MG63 (cell line): ENCODE data around the gene ZBTB8OS. TPM values are rescaled to one million over a fixed set of nuclear protein-coding genes. Genes with fewer than 3 reads are reported as not detected.
"Not testable (repeated sequence)": the region's sequence is repeated elsewhere in the genome, so short reads cannot be mapped to it uniquely, and the experiment has no call there.

Experiments used
- DNase-seq: peaks from one replicate; pipeline ENCODE4 v3.0.0-alpha.2; 2020
- H3K27me3 ChIP-seq: fragments of 250-450 bp; sonication (Bioruptor Pico); 2 replicates; pipeline ENCODE4 v1.5.1; 2020; ENCODE audit warnings: mild to moderate bottlenecking, moderate library complexity
- H3K36me3 ChIP-seq: fragments of 250-450 bp; sonication (Bioruptor Pico); 2 replicates; pipeline ENCODE4 v1.5.1; 2020; ENCODE audit warnings: mild to moderate bottlenecking, moderate library complexity
- H3K4me3 ChIP-seq: fragments of 250-450 bp; sonication (Bioruptor Pico); 2 replicates; pipeline ENCODE4 v1.5.1; 2020; ENCODE audit warnings: mild to moderate bottlenecking, moderate library complexity
- H3K9me3 ChIP-seq: fragments of 250-450 bp; sonication (Bioruptor Pico); 2 replicates; pipeline ENCODE4 v1.5.1; 2020; ENCODE audit warnings: mild to moderate bottlenecking, moderate library complexity
- total RNA-seq: library from RNA; depleted of rRNA; stranded (reverse); fragments of >200 nt; shearing (Covaris generic); gene quantifications from 2 replicates; pipeline ENCODE4 v1.2.3, GENCODE V29; 2014; ENCODE audit warnings: low replicate concordance; rRNA removed

The ZBTB8OS gene
- total RNA-seq: 47.2 and 95.1 TPM in 2 replicates

DNA sequence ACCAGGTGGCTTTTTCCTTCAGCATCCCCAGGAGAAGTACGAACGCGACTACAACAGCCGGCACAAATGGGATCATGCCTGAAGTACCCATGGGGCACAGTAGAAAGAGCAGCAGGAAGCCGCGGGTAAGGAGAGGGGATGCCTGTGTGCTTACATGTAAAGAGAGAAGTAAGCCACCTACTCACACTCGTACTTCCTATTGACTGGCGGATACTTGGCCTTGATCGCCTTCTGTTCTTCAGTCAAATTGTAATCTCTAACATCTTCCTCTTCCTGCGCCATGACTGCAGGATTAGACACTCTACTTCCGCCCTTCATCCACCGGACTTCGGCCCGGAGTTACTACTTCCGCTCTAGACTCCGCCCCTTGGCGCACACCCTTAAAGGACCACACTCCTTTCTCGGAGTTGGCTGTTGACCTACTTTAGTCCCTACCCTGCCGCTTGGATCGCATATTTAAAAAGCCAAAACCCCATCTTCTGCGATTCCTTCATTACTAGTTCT is at the start of gene ZBTB8OS:
TSS of gene ZBTB8OS (minus strand) at position 303 of the 504 bp plus-strand sequence. CDS start at position 282, 21 bp downstream.
- peaks cover 41% of the 10 kb centered on the region for H3K36me3 ChIP-seq
- peak within 1 kb of the TSS; percentile 89 for H3K4me3 ChIP-seq
- no peaks in the 10 kb centered on the region for H3K9me3 ChIP-seq
- H3K27me3 ChIP-seq: no peaks in the 10 kb centered on the region
- peak; percentile 93 for DNase-seq

DNA sequence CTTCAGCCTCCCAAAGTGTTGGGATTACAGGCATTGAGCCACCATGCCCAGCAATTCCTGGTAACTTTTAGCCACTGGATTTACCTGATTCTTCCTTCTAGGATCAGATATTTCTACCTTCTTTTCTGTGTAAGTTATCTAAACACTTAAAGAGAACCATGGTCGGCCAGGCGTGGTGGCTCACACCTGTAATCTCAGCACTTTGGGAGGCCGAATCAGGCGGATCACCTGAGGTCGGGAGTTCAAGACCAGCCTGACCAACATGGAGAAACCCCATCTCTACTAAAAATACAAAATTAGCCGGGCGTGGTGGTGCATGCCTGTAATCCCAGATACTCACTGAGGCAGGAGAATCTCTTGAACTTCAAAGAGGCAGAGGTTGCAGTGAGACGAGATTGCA is 46.6 kb upstream of the ZBTB8OS start:
- not testable (repeated sequence) for DNase-seq, H3K4me3 ChIP-seq, H3K9me3 ChIP-seq, H3K27me3 ChIP-seq
- H3K36me3 ChIP-seq: peaks cover 45% of the 10 kb centered on the region

DNA sequence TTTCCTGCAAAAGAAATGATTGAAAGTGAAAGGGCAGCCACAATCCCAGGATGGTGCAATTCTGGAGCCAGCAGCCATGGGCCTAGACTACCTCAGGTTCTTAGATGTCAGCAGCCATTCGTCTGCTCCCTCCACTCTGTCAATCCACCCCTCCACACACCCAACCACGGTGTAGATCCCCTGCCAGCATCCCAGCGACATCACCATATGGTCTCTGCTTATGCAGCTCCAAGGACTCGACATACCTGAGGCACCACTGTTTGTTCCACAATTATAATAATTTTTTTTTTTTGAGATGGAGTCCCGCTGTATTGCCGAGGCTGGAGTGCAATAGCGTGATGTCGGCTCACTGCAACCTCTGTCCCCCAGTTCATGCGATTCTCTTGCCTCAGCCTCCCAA is 45.7 kb upstream of the ZBTB8OS start:
- Histone ChIP-seq H3K27me3 (no peaks in the 10 kb centered on the region), H3K4me3 (no peak overlapping the region), H3K9me3 (no peaks in the 10 kb centered on the region), H3K36me3 (peaks cover 53% of the 10 kb centered on the region)
- DNase-seq: no peak

DNA sequence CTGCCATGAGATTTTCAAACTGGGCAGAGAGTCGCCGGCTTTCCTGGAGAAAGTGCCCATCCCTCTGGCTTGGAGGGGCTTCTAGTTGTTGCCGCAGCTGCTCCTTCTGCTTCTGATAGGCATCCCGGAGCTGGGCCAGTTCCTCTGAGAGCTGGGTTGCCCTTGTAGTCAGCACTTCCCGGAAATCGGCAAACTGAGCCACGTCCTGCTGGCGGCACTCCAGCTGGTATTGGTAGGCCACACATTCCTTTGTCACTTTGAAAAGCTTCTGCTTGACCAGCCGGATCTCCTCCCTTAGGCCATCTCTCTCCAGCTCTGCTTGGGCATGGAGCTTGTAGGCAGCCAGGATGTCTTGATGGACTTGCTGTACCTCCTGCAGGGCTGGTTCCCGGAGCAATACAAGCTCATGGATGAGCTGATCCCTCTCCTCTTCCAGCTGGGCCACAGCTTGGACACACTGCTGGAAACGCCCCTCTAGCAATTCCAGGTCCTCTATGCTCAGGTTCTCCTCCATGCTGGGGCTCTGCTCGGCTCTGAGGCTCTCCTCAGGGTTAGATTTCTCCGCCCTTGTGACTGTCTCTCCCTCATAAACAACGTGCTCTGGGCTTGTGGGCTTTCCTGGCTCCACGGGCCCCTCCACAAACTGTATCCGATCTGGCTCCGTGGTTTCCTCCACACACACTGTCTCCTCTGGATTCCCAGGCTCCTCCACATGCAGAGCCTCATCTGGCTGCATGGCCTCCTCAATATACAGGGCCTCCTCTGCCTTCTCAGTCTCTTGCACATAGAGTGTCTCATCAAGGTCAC is 45.0 kb upstream of the ZBTB8OS start:
- Histone ChIP-seq H3K9me3 (no peaks in the 10 kb centered on the region), H3K4me3 (no peak overlapping the region), H3K36me3 (peaks cover 55% of the 10 kb centered on the region), H3K27me3 (no peaks in the 10 kb centered on the region)
- peak; percentile 70 for DNase-seq

DNA sequence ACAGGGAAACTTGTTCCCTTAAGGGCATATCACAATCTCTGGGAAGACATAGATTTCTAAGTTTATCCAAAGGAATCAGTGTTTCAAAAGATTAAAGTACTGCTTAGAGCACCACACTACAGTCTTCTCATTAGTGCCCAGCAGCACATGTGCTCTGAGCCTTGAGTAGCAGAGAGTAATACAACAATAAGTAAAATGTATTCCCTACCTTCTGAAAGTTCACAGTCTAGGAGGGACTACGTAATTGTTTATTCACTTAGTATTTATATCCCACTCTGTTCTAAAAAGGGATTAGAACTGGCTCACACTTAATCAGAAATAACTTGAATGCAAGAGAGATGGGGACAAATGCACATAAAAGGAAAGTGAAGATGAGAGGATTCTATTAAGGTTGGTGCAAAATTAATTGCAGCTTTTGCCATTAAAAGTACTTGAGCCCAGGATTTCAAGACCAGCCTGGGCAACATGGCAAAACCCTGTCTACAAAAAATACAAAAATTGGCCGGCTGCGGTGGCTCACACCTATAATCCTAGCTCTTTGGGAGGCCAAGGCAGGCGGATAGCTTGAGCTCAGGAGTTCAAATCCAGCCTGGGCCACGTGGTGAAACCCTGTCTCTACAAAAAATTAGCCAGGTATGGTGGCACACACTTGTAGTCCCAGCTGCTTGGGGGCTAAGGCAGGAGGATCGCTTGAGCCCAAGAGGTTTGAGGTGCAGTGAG is 43.3 kb upstream of the ZBTB8OS start:
- peaks cover 66% of the 10 kb centered on the region for H3K36me3 ChIP-seq
- no peaks in the 10 kb centered on the region for H3K27me3 ChIP-seq
- no peak overlapping the region for H3K4me3 ChIP-seq
- H3K9me3 ChIP-seq: no peaks in the 10 kb centered on the region
- no peak for DNase-seq

DNA sequence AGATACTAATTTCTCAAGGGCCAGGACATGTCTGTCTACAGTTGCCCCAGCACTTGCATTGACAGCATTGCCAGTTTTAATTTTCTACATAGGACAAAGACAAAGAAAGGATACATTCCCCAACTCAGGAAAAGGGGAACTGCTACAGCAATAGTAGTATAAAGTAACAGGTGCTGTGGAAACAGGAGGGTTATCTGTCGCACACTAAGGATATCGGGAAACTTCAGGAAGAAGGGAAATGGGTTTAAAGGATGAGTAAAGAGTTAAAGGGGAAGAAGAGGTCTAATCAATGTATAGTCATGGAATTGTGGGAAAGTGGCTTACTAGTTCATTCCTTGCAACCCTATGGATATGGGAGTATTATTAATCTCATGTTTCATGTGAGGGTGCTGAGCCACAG is 36.0 kb upstream of the ZBTB8OS start:
- Histone ChIP-seq H3K27me3 (no peaks in the 10 kb centered on the region), H3K4me3 (no peak overlapping the region), H3K36me3 (peaks cover 76% of the 10 kb centered on the region), H3K9me3 (no peaks in the 10 kb centered on the region)
- DNase-seq: no peak

DNA sequence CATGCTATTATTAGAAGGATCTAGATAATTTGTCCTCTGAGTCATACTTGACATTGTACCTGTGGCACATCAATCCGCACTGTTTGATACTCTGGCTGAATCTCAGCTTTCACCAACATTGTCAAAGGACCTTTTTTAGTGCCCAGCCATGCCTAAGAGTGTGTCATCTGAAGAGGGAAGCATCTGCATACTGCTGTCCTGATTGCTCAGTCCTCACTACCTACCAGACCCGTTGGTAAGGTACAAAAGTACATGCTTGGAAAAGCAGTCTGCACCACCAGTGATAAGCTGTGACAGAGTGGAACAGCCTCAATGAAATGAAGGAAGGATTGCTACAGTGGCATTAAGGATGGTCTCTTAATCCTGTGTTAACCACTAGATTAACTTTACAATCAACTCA is 35.1 kb upstream of the ZBTB8OS start:
- no peaks in the 10 kb centered on the region for H3K27me3 ChIP-seq
- no peaks in the 10 kb centered on the region for H3K9me3 ChIP-seq
- no peak for DNase-seq
- no peak overlapping the region for H3K4me3 ChIP-seq
- H3K36me3 ChIP-seq: peaks cover 81% of the 10 kb centered on the region

DNA sequence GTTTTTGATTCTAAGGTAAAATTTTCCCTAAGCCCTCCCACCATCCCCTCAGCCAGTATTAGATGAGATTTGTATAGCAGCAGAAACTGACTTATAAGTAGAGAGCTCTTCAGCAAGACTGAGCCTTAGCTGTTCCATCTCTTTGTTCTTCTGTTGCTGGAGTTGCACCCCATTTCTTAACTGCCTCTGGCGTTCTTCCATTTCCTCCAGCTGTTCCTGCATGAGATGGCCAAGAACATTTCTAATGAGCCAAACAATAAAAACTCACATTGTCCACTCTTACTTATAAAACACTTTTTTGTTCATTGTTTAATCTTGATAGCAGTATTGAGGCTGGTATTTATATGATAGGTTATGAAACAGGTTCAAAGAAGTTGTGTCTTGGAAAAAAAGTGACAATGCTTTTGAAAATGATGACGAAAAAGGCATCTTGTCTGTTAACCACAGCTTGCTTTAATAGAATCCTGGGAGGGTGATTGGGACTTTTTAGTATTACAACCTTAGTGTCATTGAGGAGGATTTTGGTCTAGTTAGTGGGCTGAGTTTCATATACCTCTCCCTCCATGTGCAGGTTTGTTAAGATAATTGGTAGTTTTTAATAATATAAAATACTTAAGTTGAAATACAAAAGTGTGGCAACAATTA is 33.9 kb upstream of the ZBTB8OS start:
- Histone ChIP-seq H3K9me3 (no peaks in the 10 kb centered on the region), H3K4me3 (no peak overlapping the region), H3K27me3 (no peaks in the 10 kb centered on the region), H3K36me3 (peaks cover 80% of the 10 kb centered on the region)
- no peak for DNase-seq

DNA sequence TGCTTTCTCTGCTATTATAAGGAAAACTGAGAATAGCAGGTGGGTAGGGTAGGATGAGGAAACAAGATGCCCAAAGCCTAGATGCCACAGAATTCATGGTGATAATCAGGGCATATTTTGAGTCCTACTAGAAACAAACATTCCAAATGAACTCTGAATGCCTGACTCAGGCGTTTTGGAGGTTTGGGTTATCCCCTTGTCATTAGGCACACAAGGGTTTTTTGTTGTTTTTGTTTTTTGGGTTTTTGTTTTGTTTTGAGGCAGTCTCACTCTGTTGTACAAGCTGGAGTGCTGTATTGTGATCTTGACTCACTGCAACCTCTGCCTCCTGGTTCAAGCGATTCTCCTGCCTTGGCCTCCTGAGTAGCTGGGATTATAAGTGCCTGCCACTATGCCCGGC is 33.0 kb upstream of the ZBTB8OS start:
- no peaks in the 10 kb centered on the region for H3K27me3 ChIP-seq
- no peak overlapping the region for H3K4me3 ChIP-seq
- DNase-seq: no peak
- no peaks in the 10 kb centered on the region for H3K9me3 ChIP-seq
- H3K36me3 ChIP-seq: peaks cover 84% of the 10 kb centered on the region

DNA sequence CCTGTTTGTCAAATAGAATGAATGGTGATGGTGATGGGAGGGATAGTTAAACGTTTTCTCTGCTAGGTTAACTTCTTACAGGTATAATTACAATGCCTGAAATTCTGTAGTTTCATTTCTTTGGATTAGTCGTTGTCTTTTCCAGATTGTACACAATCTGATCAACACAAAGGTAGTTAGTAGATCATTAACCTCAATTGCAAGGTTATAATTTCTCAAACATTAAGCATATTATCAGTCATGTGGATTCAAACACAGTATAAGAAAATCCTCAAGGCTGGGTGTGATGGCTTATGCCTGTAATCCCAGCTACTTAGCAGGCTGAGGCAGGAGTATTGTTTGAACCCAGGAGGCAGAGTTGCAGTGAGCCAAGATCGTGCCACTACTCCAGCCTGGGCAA is 31.6 kb upstream of the ZBTB8OS start:
- H3K27me3 ChIP-seq: no peaks in the 10 kb centered on the region
- no peak overlapping the region for H3K4me3 ChIP-seq
- H3K36me3 ChIP-seq: peaks cover 90% of the 10 kb centered on the region
- no peaks in the 10 kb centered on the region for H3K9me3 ChIP-seq
- no peak for DNase-seq

DNA sequence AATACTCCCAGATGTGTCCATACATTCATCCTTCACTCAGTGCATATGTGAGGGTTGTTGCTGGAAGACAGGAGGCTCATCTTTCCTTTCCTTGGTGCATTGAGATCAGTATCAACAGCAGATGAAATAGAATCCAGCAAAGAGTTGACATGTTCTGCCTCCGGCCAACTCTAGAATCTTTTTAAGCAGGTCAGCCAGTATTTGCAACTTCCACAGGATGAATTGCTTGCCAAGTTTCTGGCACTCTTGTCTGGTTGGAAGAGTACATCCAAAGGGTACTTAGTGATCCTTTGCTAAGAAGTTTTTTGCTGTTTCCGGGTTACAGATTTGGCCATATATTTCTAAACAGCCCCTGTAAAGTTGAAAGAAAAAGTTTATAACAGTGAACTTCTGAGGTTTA is 31.2 kb upstream of the ZBTB8OS start:
- no peaks in the 10 kb centered on the region for H3K9me3 ChIP-seq
- H3K4me3 ChIP-seq: no peak overlapping the region
- no peak for DNase-seq
- H3K27me3 ChIP-seq: no peaks in the 10 kb centered on the region
- H3K36me3 ChIP-seq: peaks cover 90% of the 10 kb centered on the region

DNA sequence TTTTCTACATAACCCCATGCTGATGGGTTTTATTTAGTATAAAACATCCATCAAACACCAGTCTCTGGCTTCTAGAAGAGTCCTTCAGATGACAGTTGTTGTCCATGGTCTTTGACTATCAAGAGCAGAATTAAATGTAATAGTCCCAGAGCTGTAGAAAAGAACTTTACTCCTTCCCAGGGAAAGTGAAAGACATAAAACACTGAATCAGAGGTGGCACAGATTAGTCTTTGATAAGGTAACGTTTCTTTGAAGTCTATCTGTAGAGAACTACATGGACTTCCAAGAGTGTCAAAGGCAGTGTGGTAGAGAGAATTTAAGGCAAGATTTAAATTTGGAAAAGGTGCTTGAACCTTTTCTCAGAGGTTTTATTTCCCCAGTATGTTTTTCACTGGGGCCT is 30.3 kb upstream of the ZBTB8OS start:
- no peak for DNase-seq
- Histone ChIP-seq H3K27me3 (no peaks in the 10 kb centered on the region), H3K4me3 (no peak overlapping the region), H3K36me3 (peaks cover 90% of the 10 kb centered on the region), H3K9me3 (no peaks in the 10 kb centered on the region)

DNA sequence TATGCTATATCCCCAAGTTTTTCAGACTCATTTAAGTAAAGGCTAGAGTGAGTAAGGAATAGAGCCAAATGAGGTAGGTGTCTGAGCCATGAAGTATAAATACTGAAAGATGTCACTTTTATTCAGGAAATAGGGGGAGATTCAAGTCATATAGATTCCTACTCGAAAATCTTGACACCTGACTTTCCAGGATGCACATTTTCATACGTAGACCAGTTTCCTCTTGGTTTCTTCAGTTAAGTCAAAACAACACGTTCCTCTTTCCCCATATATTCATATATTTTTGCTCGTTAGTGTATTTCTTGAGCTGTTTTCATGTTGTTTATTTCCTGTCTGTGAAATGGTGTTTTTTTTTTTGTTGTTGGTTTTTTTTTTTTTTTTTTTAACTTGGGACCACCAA is 29.6 kb upstream of the ZBTB8OS start:
- H3K4me3 ChIP-seq, H3K27me3 ChIP-seq, DNase-seq, H3K9me3 ChIP-seq: not testable (repeated sequence)
- peaks cover 90% of the 10 kb centered on the region for H3K36me3 ChIP-seq

DNA sequence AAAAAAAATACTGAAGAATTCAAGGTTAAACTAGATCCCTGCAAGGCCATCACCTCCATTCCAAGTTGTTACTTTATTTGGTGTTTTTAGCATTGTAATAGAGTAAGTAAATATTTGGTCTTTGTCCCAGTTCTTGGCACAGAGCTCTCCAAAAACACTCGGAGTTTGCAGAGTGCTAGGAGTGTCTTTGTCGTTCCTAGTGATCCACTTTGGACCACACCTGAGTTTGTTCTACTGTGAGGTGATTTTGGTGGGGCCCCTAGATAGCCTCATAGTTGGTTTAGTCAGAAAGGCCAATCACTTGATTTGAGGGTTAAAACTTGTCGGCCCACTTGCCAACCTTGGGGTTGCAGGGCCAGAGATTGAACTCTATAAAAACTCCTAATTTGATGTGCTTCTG is 26.6 kb upstream of the ZBTB8OS start:
- Histone ChIP-seq H3K4me3 (no peak overlapping the region), H3K27me3 (no peaks in the 10 kb centered on the region), H3K9me3 (no peaks in the 10 kb centered on the region), H3K36me3 (peaks cover 90% of the 10 kb centered on the region)
- DNase-seq: no peak

DNA sequence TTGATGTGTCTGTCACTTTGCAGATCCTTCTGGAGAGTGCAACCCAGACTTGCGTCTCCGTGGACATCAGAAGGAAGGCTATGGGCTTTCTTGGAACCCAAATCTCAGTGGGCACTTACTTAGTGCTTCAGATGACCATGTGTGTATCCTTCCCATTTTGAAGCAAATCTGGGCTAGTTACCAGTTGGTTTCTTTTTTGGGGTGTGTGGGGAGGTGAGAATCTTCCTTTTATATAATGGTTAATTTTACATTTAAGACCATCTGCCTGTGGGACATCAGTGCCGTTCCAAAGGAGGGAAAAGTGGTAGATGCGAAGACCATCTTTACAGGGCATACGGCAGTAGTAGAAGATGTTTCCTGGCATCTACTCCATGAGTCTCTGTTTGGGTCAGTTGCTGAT is 18.4 kb upstream of the ZBTB8OS start:
- DNase-seq, H3K4me3 ChIP-seq, H3K9me3 ChIP-seq, H3K27me3 ChIP-seq: not testable (repeated sequence)
- peaks cover 92% of the 10 kb centered on the region for H3K36me3 ChIP-seq

DNA sequence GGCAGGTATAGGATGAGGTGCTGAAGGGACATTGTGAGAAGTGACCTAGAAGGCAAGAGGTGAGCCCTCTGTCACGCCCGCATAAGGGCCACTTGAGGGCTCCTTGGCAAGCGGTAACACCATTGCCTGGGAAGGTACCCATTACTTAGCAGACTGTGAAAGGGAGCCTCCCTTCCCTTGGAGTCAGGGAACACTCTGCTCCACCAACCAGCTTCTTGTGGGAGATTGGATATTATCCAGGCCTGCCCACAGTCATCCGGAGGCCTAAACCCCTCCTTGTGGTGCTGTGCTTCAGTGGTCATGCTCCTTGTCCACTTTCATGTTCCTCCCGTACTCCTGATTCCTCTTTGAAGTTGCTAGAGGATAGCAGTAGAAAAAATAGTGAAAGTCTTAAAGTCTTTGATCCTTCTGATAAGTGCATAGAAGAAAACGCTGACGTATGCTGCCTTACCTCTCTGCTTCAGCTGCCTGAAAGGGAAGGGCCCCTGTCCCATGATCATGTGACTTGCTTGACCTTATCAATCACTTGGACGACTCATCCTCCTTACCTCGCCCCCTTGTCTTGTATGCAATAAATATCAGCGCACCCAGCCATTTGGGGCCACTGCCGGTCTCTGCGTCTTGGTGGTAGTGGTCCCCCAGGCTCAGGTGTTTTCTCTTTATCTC is 16.7 kb upstream of the ZBTB8OS start:
- DNase-seq: no peak
- H3K36me3 ChIP-seq: peaks cover 89% of the 10 kb centered on the region
- H3K9me3 ChIP-seq: no peaks in the 10 kb centered on the region
- H3K4me3 ChIP-seq: no peak overlapping the region
- H3K27me3 ChIP-seq: no peaks in the 10 kb centered on the region

DNA sequence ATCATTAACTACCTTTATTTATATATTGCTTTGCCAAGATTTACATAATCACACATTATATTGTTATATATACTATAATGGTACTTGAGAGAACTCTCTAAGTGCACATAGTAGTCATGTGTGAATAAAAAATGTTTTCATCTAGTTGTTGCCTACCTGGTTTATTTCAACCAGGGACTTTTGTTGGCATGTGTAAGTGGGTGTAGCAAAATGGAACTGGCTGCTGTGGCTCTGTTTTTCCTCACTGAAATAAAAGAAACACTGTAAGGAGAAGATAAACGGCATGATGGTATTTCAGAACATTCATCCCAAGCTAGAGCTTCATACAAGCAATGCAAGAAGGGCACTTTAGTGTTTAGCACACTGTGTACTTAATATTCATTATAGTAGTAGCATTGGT is 15.6 kb upstream of the ZBTB8OS start:
- no peaks in the 10 kb centered on the region for H3K27me3 ChIP-seq
- H3K9me3 ChIP-seq: no peaks in the 10 kb centered on the region
- peaks cover 86% of the 10 kb centered on the region for H3K36me3 ChIP-seq
- no peak overlapping the region for H3K4me3 ChIP-seq
- no peak for DNase-seq
